ENCODE results near the gene MMP26.

MMP26 gene

DNA sequence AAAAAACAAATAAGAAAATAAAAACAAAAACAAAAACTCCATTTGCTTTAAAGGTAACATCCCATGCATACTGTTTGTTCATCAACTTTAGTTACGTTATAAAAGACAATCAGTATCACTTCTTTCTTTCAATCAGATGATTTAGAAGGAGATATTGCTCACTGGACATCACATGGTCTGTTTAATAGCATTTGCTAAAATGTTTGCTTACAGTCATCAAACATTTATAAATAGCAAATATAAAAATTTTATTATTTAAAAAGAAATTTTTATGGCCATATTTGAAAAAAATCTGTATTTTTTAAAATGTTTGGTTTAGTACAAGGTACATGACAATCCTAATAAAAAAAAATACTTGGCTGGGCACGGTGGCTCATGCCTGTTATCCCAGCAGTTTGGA, 22.6 kb downstream of the MMP26 start:
- H3K4me3 ChIP-seq (ENCODE audit: low read depth, low read length), result no peak overlapping the region
- TF ChIP-seq, protein P1, sequence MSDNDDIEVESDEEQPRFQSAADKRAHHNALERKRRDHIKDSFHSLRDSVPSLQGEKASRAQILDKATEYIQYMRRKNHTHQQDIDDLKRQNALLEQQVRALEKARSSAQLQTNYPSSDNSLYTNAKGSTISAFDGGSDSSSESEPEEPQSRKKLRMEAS (IDR thresholded peaks at IDR 0.05; ENCODE audit: low read depth, low read length), result no peak
- TF ChIP-seq MYC (IDR thresholded peaks at IDR 0.05; ENCODE audit: low read depth, low read length), result no peak
- TF ChIP-seq POLR2A (IDR thresholded peaks at IDR 0.05; ENCODE audit: extremely low read depth, insufficient read length), result no peak
- DNase-seq (ENCODE audit: low read depth), result no peak

DNA sequence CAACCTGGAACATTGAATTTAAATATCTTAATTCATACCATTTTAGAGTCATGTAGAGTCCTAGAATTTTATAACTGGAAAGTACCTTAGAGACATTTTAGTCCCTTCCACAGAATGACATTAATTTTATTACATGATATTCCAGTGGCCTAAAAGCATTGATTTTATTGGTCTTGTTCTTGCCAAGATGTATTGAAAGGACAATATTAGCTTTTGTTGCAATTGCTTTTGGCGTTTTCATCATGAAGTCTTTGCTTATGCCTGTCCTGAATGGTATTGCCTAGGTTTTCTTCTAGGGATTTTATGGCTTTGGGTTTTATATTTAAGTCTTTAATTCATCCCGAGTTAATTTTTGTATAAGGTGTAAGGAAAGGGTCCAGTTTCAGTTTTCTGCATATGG, 36.2 kb downstream of the MMP26 start:
- TF ChIP-seq, protein P1 (IDR thresholded peaks at IDR 0.05; ENCODE audit: low read depth, low read length), result no peak
- TF ChIP-seq POLR2A (IDR thresholded peaks at IDR 0.05; ENCODE audit: extremely low read depth, insufficient read length), result no peak
- DNase-seq (ENCODE audit: low read depth), result no peak
- H3K4me3 ChIP-seq (ENCODE audit: low read depth, low read length), result no peak overlapping the region

DNA sequence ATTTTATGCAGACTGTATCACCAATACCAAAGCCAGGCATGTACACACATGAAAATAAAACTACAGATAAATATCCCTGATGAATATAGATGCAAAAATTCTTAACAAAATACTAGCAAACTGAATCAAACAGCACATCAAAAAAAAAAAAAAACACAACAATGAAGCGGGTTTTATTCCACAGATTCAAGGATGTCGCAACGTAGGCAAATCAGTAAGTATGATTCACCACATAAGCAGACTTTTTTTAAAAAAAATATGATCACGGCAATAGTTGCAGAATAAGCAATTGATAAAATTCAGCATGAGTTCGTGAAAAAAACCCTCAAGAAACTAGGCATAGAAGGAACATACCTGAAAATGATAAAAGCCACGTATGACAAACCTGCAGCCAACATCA, 43.9 kb downstream of the MMP26 start:
- DNase-seq (ENCODE audit: low read depth), result no peak
- TF ChIP-seq, protein P1 (IDR thresholded peaks at IDR 0.05; ENCODE audit: low read depth, low read length), result no peak
- TF ChIP-seq MYC (IDR thresholded peaks at IDR 0.05; ENCODE audit: low read depth, low read length) (no peak), POLR2A (IDR thresholded peaks at IDR 0.05; ENCODE audit: extremely low read depth, insufficient read length) (no peak)
- TF ChIP-seq, protein P2, sequence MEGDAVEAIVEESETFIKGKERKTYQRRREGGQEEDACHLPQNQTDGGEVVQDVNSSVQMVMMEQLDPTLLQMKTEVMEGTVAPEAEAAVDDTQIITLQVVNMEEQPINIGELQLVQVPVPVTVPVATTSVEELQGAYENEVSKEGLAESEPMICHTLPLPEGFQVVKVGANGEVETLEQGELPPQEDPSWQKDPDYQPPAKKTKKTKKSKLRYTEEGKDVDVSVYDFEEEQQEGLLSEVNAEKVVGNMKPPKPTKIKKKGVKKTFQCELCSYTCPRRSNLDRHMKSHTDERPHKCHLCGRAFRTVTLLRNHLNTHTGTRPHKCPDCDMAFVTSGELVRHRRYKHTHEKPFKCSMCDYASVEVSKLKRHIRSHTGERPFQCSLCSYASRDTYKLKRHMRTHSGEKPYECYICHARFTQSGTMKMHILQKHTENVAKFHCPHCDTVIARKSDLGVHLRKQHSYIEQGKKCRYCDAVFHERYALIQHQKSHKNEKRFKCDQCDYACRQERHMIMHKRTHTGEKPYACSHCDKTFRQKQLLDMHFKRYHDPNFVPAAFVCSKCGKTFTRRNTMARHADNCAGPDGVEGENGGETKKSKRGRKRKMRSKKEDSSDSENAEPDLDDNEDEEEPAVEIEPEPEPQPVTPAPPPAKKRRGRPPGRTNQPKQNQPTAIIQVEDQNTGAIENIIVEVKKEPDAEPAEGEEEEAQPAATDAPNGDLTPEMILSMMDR (IDR thresholded peaks at IDR 0.05; ENCODE audit: low read depth, low read length), result no peak
- no peak overlapping the region for H3K4me3 ChIP-seq (ENCODE audit: low read depth, low read length)

DNA sequence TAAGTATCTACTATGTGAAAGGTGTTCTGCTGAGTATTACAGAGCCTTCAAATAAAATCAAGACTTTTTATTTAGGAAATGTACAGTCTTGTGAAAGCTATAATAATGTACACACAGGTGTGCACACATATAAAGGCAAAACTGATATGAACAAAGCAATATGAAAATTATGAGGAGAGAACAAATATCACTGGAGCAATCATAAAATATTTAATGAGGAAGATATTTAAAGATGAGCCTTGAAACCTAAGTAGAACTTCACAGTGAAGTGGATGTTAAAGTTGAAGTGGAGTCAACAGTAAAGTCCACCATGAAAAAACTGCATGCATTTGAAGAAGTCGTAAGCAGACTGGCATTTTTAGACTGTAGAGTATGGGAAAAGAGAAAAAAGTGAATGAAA, 46.6 kb downstream of the MMP26 start:
- TF ChIP-seq, protein P2 (IDR thresholded peaks at IDR 0.05; ENCODE audit: low read depth, low read length), result no peak
- TF ChIP-seq POLR2A (IDR thresholded peaks at IDR 0.05; ENCODE audit: extremely low read depth, insufficient read length) (no peak), MYC (IDR thresholded peaks at IDR 0.05; ENCODE audit: low read depth, low read length) (no peak)
- DNase-seq (ENCODE audit: low read depth), result no peak
- H3K4me3 ChIP-seq (ENCODE audit: low read depth, low read length), result no peak overlapping the region

Data from NB4 (cell line).